ENCODE measurements around the gene PAM16.

- TF ChIP-seq CTCF (IDR thresholded peaks at IDR 0.05) (no peak), POLR2A (IDR thresholded peaks at IDR 0.05) (no peak)
These were observed 14.2 kb downstream of the PAM16 start for GRCh38 chr16:4336701-4337539.
